ENCODE data around the gene STARD7. TPM values are rescaled to one million over a fixed set of nuclear protein-coding genes. Genes with fewer than 3 reads are reported as not detected.
"Not testable (repeated sequence)": the region's sequence is repeated elsewhere in the genome, so short reads cannot be mapped to it uniquely, and the experiment has no call there.

STARD7 gene
- polyA plus RNA-seq, 3 donors, result 142 to 163 (median 144) TPM

DNA sequence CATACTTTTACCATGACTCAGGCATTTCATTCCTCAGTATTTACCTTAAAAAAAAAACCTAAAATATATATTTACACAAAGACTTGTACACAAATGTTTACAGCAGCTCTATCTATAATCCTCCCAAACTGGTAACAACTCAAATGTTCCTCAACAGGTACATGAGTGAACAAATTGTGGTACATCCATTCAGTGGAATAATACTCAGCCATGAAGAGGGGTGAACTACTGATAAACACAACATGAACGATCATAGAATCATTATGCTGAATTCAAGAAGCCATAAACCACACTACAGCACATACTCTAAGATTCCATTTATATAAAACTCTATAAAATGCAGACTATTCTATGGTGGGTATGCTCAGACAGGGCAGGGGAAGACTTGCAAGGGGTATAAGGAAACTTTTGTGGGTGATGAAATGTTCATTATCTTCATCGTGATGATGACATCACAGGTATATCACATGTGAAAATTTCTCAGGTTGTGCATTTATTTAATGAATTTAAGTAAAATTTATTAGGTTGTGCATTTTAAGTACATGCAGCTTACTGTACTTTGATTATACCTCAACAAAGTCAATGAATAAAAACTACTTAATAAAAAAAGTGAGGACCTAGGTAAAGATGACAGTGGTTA lies 38.6 kb downstream of the STARD7 start:
- no peak for DNase-seq

DNA sequence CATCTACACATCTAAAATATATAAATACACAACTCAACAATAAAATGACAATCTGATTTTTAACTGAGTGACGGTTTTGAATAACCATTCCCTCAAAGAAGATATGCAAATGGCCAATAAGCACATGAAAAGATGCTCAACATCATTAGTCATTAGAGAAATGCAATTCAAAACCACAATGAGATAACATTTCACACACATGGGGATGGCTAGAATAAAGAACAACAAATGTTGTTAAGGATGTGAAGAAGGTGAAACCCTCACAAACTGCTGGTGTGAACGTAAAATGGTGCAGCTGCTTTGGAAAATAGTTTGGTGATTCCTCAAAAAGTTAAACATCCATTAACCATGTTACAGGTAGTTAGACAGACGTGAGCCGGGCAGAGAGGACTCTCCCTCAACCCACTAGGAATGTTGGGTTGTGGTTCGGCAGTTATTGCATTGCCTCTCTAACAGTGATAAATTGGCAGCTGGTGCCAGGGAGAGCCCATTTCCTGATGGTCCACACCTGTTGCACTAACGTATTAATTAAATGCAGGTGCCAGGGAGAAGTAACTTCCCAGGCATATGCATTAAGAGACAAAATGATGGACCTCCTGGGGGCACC lies 41.1 kb downstream of the STARD7 start:
- no peak for DNase-seq

DNA sequence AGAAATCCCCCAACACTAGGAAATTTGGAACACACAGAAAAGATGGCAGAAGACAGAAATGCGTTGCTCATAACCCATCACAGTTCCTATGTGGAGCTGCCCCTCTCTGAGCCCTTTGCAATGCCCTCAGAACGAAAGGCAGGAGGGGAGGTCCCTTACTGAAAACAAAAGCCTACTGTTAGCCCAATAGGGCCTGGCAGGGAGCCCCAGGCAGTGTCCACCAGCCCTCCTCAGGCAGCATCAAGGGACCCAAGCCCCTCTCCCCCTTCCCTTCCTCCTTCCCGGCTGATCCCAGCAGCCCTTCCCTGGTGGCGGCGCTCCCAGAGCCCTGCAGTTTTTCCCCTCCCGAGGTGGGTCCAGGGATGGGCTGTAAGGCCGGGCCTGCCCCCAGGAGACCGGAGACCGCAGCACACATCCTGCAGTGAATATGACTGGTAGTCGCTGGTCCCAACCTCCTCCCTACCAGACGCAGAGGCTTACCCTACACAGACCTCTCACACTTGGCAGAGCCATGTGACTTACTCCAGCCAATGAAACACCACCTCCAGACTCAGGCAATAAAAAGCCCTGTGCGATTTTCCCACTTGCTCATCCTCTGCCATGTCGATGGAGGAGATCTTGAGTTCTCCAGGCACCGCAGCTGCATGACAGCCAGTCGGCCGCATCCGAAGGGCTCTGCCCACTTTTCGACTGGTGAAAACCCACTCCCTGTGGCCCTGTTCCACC lies 44.0 kb downstream of the STARD7 start:
- no peak for DNase-seq

DNA sequence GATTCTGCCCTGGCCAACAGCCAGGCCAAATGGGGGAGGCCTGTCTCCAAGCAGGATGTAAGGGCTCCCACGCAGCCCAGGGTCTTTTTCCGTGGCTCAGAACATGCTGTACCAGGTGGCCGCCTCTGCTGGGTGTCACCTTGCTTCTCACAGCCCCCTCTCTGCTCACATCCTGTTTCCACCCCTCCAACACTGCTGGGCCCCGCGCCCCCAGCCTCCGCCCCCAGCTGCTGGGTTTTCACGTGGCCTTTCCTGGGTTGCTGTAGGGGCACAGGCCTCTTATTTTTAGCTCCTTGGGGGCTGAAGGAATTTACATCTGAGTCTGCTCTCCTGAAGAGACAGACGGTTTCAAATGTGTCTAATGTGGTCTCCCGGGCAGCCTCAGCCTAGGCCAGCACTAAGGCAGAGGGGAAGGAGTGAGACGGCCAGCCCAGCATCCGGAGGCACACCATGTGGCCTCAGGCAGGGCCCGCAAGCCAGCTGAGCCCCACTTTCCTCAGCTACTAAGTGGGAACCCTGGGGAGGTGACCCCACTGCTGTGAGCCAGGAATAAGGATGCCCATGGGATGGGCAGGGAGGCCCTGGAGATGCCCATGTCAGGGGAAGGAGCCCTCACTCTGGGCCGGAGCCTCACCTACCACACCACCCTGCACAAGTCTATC lies 44.7 kb downstream of the STARD7 start:
- DNase-seq, result no peak

DNA sequence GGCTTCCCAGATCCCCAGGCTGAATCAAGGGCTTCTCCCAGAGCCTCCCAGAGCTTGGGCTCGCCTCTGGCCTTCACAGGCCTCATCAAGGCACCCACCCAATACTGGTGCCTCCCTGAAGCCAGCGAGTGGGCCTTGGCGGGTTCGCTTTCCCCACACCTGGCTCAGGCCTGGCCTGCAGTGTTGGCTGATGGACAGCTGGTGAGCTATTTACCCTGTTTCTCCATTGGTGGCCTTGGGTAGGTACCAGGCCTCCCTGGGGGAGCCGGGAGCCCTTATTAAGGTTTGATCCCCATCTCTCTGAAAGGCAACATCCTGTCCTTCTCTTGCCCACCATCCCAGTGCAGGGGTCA lies 45.2 kb downstream of the STARD7 start:
- DNase-seq, result no peak

DNA sequence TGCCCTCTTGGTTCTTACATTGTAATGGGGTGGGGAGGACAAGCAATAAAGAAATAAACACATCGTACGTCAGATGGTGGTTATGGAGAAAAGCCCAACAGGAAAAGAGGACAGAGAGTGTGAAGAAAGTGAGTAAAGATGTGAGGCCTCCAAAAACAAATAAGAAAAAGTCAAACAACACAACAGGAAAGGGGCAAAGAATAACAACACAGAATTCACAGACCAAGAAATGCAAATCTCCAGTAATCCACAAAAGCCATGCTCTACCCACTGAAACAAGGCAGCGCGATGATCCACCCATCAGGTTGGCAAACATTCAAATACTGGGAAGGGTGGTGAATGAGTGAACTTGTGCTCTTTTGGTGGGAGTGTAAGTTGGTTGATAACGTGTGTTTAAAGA lies 46.7 kb downstream of the STARD7 start:
- no peak for DNase-seq

DNA sequence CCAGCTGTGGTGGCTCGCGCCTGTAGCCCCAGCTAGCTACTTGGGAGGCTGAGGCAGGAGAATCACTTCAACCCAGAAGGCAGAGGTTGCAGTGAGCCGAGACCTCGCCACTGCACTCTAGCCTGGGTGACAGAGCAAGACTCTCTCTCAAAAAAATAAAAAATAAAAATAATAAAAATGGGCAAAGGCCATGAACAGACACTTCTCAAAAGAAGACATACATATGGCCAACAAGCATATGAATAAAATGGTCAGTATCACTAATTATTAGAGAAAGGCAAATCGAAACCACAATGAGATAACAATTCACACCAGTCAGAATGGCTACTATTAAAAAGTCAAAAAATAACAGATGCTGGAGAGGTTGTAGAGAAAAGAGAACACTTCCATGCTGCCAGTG lies 48.3 kb downstream of the STARD7 start:
- not testable (repeated sequence) for DNase-seq

DNA sequence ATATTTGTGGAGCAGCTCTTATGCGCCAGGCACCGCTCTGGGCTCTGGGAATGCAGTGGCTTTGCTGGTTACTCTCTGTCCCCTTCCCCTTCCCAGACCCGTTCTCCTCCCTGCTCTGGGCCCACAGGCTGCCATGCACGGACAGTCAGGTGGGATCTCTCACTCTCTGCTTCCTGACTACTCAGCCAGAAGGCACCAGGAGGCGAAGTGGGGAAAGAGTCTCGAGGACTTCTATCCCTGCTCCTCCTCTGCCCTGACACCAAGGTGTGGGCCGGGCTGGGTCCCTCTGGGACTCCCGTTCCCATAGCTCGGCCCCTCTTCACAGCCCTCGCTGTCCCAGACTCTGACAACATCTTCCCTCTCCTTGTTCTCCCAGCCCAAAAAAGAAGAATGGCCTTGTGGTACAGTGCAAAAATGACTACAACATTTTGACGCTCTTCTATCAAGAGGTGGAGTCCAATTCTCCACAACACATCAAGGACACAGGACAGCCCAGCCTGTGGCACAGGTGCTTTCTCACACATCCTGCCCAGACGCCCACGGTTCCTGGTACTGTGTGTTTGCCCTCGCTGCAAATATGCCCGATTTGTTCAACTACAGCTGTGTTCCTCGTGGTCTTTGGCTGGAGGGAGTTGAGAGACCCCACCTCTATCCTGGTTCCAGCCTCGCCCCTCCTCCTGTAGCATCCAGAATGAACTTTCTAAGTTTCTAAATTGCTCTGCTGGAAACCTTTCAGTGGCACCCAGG lies 49.4 kb downstream of the STARD7 start:
- no peak for DNase-seq

DNA sequence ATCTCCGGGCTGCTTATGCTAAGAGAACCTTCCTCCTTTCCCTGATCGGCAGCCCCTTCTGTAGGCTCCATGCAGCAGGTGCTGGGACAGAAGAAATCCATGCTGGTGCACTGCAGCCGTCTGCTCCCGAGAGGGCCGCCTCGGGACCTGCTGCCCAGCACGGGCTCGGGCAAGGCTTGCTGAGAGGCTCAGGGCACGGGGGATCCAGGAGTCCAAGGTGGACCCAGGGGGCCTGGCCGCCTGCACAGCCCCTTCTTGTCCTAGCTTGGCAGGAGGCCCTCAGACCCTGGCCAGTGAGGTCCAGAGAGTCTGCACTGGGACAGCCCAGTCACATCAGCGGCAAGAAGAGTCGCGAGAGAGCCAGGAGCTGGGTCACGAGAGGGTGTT lies 50.1 kb downstream of the STARD7 start:
- no peak for DNase-seq

DNA sequence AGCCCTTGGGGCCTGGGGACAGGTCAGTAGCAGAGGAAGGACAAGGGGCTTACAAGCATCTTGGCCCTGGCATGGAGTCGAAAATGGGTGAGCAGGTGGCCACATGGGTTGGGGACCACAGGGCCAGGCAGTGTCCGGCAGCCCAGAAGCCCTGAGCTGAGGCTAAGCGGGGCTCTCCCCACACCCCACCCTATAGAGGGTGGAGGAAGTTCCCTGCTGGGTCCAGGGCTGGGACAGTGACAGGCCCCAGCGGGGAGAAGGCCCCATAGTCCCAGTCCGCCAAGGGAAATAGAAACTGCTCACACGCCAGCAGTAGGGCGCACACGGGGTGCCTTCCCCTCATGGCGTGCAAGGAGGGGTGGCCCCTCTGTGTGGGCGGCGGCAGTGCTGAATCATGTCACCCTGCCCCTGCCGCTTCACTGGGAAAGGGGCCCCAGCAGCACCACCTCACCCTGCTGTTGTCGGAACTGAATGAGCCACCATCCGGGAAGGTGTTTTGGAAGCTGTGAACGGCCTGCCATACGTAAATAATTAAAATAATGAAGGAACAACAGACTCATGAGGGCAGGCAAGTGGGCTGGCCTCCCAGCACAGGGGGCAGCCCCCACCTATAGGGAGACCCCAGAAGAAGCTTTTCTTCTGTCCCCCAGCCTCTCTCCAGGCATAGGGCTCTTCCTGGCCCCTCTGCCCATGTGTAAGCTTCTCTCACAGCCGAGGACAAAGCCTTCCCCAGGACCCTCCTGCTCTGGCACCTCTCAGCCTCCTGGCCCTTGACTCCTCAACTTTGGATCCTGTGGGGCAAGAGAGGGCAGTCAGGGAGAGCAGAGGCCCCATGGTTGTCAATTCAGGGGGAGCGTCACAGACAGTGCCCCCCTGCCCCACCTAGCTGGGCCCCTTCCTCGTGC lies 50.7 kb downstream of the STARD7 start:
- no peak for DNase-seq

DNA sequence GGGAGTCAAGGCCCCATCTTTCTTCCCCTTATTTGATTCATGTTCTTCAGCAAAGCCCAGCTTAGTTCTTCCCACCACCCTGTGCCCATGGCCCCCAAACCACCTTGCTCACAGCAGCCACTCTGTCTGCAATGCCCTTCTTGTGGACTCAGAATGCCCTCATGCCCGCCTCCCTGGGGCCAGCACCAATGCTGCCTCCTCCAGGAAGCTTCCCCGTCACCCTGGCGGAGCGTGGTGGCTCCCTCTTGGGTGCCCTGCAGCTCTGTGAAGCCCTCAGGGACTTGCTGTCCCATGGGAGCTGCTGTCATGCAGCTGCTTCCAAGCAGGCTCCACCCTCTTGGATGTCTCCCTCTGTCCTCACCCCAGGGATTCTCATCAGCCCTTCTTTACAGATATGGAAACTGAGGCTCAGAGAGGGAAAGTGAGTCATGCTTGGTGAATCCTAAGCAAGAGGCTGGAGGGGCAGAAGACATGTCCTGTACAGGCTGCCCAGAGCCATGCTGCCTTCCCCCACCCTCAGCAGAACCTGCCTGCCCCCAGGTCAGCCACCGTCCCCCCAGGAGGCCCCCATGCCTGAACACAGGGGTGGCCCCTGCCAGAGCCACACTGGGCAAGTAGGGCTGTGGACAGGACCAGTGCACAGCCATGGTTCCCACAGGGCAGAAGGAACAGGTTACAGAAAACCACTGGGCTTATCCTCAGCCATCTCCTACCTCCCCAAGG lies 51.5 kb downstream of the STARD7 start:
- DNase-seq, result no peak

DNA sequence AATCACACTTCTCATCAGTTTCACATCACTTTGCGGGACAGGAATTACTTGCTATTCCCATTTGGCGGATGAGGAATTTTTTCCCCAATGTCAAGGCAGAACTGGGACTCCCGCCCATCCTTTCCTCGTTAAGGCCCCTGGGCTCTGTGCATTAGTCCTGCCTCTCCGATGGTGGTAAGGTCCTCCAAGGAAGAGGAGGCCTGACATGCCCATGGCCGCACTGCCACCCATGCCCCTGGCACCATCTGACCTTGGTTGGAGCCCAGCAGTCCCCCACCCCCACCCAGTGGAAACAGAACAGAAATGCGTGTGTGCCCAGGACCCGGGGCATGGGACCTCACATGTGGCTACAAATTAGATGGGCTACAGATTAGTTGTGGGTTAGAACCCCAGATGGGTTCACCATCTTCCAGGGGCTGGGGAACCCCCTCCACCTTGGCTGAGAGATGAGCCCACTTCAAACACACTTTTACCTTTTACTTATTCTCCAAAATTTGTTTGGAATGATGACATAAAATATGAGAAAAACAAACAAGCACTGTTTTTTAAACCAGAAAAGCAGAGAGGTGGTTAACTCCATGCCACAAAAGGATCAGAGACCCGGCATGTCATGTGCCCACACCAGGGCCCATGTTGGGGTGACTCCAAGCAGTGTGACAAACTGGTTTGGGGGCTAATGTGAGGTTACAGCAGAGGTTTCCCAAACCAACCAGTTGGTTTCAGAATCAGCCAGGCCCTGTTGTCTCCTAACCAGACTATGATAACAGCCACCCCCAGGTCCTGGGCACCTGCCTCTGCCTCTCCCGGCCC lies 52.4 kb downstream of the STARD7 start:
- DNase-seq, result no peak

DNA sequence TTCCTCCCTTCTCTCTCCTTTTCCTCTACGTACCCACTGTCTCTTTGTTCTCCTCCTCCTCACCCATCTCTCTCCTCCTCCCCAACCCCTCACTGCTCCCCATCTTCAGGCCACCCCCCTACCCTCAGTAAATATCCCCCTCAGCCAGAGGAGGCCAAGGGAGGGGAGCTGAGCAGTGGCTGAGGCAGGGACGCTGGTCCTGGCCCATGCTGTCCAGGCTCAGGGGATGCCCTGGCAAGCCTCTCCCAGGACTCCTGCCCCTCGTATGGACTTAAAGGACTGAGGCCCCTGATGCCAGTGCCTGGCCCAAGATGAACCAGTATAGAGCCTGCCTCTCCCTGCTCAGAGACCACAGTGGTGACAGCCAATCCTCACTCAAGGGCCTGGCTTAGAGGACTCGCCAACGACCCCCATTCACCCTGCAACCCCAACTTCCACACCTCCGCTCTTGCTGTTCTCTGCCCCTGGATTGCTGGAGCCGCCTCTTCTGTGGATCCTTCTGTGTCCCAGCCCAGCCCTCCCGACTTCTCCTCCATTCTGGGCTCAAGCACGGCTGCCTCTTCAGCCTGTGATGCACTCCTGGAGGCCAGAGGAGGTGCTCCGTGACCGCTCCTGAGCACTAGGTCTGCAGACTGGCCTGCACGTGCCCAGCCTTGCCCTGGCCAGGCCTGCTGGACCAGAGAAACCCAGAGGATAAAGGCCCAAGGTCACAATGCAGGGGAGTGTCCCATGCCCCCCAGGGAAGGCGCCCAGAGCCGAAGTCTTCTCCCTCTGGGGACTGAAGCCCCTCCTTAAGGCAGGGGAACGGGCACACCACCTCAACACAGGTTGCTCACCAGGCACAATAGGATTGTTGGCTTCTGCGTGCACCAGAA lies 53.9 kb downstream of the STARD7 start:
- DNase-seq, result no peak

DNA sequence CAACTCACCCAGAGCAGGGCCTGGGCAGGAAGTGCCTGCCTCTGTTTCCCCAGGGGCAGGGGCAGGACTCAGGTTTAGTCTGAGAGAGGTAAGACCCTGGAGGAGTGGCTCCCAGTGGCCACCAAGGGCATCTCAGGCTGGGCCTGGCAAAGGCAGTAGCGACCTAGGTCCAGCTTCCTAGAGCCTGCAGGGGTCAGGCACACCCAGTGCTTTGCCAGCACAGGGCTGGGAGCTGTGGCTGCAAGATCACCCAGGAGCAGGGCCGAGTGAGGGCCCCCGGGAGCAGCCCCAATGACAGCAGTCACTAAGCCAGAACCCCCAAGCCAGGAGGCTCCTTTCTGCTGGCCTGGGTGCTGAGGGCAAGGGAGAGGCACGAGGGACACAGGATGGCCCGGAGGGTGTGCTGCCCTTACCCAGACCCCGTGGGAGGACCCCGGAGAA lies 54.6 kb downstream of the STARD7 start:
- DNase-seq, result no peak

DNA sequence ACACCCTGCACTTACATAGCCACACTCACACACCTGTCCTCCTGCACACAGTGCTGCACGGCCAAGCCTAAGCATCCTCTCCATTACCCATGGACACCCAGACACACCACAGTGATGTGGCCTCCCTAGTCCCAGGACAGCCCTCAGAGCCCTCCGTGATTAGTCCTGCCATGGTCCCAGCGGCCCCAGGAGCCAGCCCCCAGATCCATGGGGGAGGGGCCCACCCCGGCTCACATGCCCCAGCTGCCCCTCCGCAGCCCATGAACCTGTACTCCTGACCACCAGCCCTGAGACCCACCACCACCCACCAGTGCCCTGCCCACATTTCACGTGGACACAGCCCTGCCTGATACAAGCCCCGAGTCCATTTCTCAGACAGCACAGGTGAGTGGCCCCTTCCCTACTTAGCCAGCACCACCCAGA lies 55.3 kb downstream of the STARD7 start:
- no peak for DNase-seq

DNA sequence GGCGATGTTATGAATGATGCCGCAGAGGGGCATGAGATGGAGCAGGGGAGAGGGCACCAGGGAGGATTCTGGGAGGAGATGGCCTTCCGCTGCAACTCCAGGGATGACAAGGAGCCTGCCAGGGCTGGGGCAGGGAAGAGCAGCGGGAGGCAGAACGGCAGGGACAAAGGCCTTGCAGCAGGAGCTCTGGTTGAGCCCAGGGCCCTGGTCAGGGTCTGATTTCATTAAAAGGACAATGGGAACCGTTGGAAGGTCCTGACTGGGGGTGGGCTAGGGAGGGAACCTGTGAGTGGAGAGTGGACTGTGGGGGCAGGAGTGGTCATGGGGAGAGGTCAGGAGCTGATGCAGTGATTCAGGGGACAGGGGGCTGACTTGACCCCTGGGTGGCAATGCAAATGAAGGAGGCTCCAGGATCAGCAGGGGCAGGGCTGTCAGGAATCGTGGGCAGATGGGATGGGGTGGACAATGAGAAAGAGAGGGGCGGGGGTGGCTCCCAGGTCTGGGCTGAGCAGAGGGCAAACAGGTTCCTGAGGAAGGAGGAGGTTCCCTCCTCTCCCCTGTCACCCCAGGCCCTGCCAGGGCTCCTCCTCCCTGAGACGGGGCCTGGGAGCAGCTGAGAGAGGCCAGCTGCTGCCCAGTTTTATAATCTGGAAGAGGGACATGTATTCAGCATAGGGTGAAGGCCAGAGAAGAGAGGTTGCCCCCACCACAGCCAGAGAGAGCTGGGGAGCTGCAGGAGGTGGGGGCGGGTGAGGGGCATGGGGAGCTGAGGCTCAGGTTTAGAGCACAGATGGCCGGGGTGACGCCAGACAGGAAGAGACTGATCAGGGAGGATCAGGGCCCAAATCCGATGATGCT lies 56.1 kb downstream of the STARD7 start:
- DNase-seq, result no peak

DNA sequence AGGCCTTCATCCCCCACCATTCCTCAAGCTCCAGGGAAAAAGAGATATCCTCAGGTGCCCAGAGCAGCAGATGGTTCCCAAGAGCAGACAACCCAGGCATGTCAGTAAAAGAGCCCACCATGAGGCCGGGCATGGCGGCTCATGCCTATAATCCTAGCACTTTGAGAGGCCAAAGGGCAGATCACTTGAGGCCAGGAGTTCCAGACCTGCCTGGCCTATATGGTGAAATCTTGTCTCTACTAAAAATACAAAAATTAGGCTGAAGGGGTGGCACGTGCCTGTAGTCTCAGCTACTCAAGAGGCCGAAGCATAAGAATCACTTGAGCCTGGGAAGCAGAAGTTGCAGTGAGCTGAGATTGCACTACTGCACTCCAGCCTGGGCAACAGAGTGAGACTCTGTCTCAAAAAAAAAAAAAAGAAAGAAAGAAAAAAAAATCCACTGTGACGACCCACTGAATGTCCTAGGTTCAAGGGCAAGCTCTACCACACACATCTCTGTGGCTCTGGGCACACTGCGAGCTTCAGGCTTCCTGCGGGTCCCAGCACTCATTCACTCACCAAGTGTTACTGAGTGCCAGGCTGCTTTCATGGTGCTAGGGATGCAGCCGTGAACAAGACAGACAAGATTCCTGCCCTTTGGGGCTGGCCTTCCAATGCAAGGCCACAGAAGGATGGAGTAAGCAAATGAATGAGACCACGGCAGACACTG lies 56.9 kb downstream of the STARD7 start:
- DNase-seq, result no peak
